NCI-H1694 (cell line): ENCODE data around the gene PERM1.
"Not testable (repeated sequence)": the region's sequence is repeated elsewhere in the genome, so short reads cannot be mapped to it uniquely, and the experiment has no call there.

Experiments used
- DNase-seq: peaks from one replicate; lab custom pipeline; 2025; lab: John Stamatoyannopoulos, UW

The PERM1 gene

GRCh38 chr1:981955-982558 lies at the start of gene PERM1:
Gene PERM1, minus strand, starts transcription at chr1:982093. Its CDS starts 1,064 bp downstream, at chr1:981029.
- DNase-seq: no peak

GRCh38 chr1:1030867-1031658 lies 49.2 kb upstream of the PERM1 start:
- DNase-seq: not testable (repeated sequence)

GRCh38 chr1:1027791-1028190 lies 45.9 kb upstream of the PERM1 start:
- no peak for DNase-seq

GRCh38 chr1:1026599-1027413 lies 44.9 kb upstream of the PERM1 start:
- no peak for DNase-seq

- no peak for DNase-seq
Observed at GRCh38 chr1:1025730-1026129, 43.8 kb upstream of the PERM1 start.

GRCh38 chr1:1024771-1025699 lies 43.1 kb upstream of the PERM1 start:
- no peak for DNase-seq

GRCh38 chr1:1024149-1024770 lies 42.4 kb upstream of the PERM1 start:
- no peak for DNase-seq

GRCh38 chr1:1023700-1024099 lies 41.8 kb upstream of the PERM1 start:
- no peak for DNase-seq

GRCh38 chr1:1022302-1023009 lies 40.6 kb upstream of the PERM1 start:
- DNase-seq: no peak

- DNase-seq: no peak
Observed at GRCh38 chr1:1021920-1022259, 40.0 kb upstream of the PERM1 start.

- DNase-seq: no peak
Observed at GRCh38 chr1:1021010-1021919, 39.4 kb upstream of the PERM1 start.

- no peak for DNase-seq
Observed at GRCh38 chr1:1020415-1021009, 38.6 kb upstream of the PERM1 start.

GRCh38 chr1:1020000-1020404 lies 38.1 kb upstream of the PERM1 start, which contains the start of gene AGRN:
Gene AGRN, plus strand, starts transcription at chr1:1020120. Its CDS starts 53 bp downstream, at chr1:1020173.
- DNase-seq: no peak

GRCh38 chr1:1019122-1019999 lies 37.5 kb upstream of the PERM1 start:
- no peak for DNase-seq

GRCh38 chr1:1018321-1018685 lies 36.4 kb upstream of the PERM1 start:
- DNase-seq: not testable (repeated sequence)

GRCh38 chr1:1017397-1018320 lies 35.8 kb upstream of the PERM1 start:
- DNase-seq: not testable (repeated sequence)
